ENCODE measurements around the gene CNOT2. TPM values are rescaled to one million over a fixed set of nuclear protein-coding genes. Genes with fewer than 3 reads are reported as not detected.

CNOT2 gene
- 28.7 to 49.7 TPM (median 34.0 TPM) in 5 replicates for total RNA-seq (2022; extraction: Qiagen RNA extraction)

GRCh38 chr12:70242695-70243509, at the start of gene CNOT2:
Gene CNOT2 (plus strand): TSS chr12:70243433. CDS start chr12:70278227, 34,794 bp downstream.

GRCh38 chr12:70365648-70366518, 122.7 kb downstream of the CNOT2 start, which contains the start of gene KCNMB4:
Gene KCNMB4 (plus strand): TSS chr12:70366290. CDS start chr12:70366735, 445 bp downstream.

Other genes with a start within 250 kb of the CNOT2 start
- 0.16 to 0.47 TPM (median 0.20 TPM) in 5 replicates for gene KCNMB4, start 122.9 kb downstream of the CNOT2 start, total RNA-seq (2022; extraction: Qiagen RNA extraction)

All from A549 treated with CORT108297 at 1 μM for 4 hours (cell line).